ENCODE measurements around the gene TACR3.

Gene TACR3

GRCh38 chr4:103664436-103665075 lies 55.2 kb downstream of the TACR3 start:
- H3K27ac Mint-ChIP-seq: no peak overlapping the region
- no peaks in the 10 kb centered on the region for H3K4me1 Mint-ChIP-seq
- H3K4me3 Mint-ChIP-seq: no peak overlapping the region
- no peak for DNase-seq
- no peaks in the 10 kb centered on the region for H3K9me3 Mint-ChIP-seq
- TF ChIP-seq CTCF (IDR thresholded peaks at IDR 0.05): no peak
- H3K36me3 Mint-ChIP-seq (ENCODE audit: low read depth): no peaks in the 10 kb centered on the region
- no peaks in the 10 kb centered on the region for H3K27me3 Mint-ChIP-seq (ENCODE audit: low read depth, poor library complexity)

GRCh38 chr4:103648541-103648940 lies 71.2 kb downstream of the TACR3 start:
- DNase-seq: no peak
- Mint-ChIP-seq H3K36me3 (ENCODE audit: low read depth) (no peaks in the 10 kb centered on the region), H3K4me3 (no peak overlapping the region), H3K4me1 (no peaks in the 10 kb centered on the region), H3K9me3 (no peaks in the 10 kb centered on the region), H3K27me3 (ENCODE audit: low read depth, poor library complexity) (no peaks in the 10 kb centered on the region), H3K27ac (no peak overlapping the region)
- no peak for TF ChIP-seq CTCF (IDR thresholded peaks at IDR 0.05)

DNA sequence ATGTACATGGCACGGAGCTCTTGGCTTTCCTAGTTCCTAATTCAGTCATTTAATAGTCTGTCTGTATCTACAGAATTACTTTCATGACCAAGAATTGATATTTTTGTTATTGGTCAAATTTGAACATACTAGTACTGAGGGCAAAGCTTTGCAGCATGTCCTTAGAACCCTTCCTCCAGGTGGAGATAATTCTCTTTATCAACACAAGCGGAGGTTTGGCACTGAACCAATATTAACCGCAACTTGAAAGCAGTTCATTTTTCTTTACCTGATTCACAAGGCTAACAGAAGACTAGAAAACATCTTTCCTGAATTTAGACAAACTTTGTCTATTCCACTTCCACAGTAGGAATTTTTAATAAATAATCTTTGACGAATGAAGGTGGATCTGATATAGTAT lies 73.8 kb downstream of the TACR3 start:
- Mint-ChIP-seq H3K27me3 (ENCODE audit: low read depth, poor library complexity) (no peaks in the 10 kb centered on the region), H3K27ac (no peak overlapping the region), H3K4me1 (no peaks in the 10 kb centered on the region), H3K36me3 (ENCODE audit: low read depth) (no peaks in the 10 kb centered on the region), H3K4me3 (no peak overlapping the region), H3K9me3 (peaks cover 7% of the 10 kb centered on the region)
- no peak for TF ChIP-seq CTCF (IDR thresholded peaks at IDR 0.05)
- no peak for DNase-seq

DNA sequence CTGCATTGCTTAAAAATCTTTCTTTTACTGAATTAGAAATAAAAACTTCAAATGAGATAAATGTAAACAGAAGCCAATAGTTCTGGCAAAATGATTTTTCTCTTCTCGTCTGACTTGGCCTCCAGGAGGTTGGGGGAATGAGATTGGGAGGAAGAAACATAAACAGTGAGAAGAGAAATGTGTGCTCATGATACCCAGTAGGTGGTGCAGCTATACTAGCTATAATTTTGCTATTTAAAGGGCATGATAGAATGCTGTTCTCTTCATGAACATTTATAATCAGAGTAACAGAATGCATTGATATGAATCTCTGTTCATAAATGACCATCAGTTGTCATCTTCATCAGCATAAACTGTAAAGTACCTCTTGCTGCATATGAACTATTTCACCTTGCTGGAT lies 85.5 kb downstream of the TACR3 start:
- no peak overlapping the region for H3K4me3 Mint-ChIP-seq
- peaks cover 6% of the 10 kb centered on the region for H3K9me3 Mint-ChIP-seq
- DNase-seq: no peak
- H3K36me3 Mint-ChIP-seq (ENCODE audit: low read depth): no peaks in the 10 kb centered on the region
- H3K27ac Mint-ChIP-seq: no peak overlapping the region
- H3K4me1 Mint-ChIP-seq: no peaks in the 10 kb centered on the region
- TF ChIP-seq CTCF (IDR thresholded peaks at IDR 0.05): no peak
- peaks cover 4% of the 10 kb centered on the region for H3K27me3 Mint-ChIP-seq (ENCODE audit: low read depth, poor library complexity)

GRCh38 chr4:103626296-103626695 lies 93.5 kb downstream of the TACR3 start:
- TF ChIP-seq CTCF (IDR thresholded peaks at IDR 0.05): no peak
- Mint-ChIP-seq H3K4me1 (no peaks in the 10 kb centered on the region), H3K4me3 (no peak overlapping the region), H3K27me3 (ENCODE audit: low read depth, poor library complexity) (peaks cover 4% of the 10 kb centered on the region), H3K36me3 (ENCODE audit: low read depth) (no peaks in the 10 kb centered on the region), H3K9me3 (peaks cover 6% of the 10 kb centered on the region), H3K27ac (no peak overlapping the region)
- no peak for DNase-seq

DNA sequence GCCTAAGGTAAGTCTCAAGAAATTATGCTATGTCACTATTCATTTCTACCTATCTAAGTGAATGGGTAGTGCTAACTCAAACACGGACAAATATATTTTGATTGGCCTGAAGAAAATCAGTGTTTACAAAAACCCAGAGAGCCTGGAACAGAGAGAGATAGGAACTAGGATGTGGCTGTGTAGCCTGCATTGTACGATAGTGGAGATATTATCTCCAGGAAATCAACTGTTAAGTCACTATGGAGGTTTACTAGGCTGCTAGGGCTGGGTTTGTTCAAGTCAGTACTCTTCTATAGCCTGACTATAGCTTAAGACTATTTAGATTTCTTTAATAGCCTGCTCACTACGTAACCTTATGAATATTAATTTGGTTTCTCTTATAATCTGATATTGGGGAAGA lies 127.9 kb downstream of the TACR3 start:
- Mint-ChIP-seq H3K36me3 (ENCODE audit: low read depth) (no peaks in the 10 kb centered on the region), H3K27ac (no peak overlapping the region), H3K27me3 (ENCODE audit: low read depth, poor library complexity) (no peaks in the 10 kb centered on the region), H3K9me3 (no peaks in the 10 kb centered on the region), H3K4me1 (no peaks in the 10 kb centered on the region), H3K4me3 (no peak overlapping the region)
- no peak for DNase-seq
- TF ChIP-seq CTCF (IDR thresholded peaks at IDR 0.05): no peak
